NCI-H2196 (cell line): Measurements from ENCODE around the gene PIGK.
"Not testable (repeated sequence)": the region's sequence is repeated elsewhere in the genome, so short reads cannot be mapped to it uniquely, and the experiment has no call there.

Experiments used
- DNase-seq: peaks from one replicate; lab custom pipeline; 2025; ENCODE audit not compliant: unreplicated experiment; lab: John Stamatoyannopoulos, UW

Gene PIGK

GRCh38 chr1:77219166-77219887, at the start of gene PIGK:
Gene PIGK (minus strand): TSS chr1:77219430. CDS start chr1:77219402, 28 bp downstream.
- DNase-seq: peak; percentile 91

- no peak for DNase-seq
Measured at GRCh38 chr1:77267035-77267434, 47.8 kb upstream of the PIGK start.

GRCh38 chr1:77265180-77265579, 46.0 kb upstream of the PIGK start:
- no peak for DNase-seq

- no peak for DNase-seq
Measured at GRCh38 chr1:77263708-77264107, 44.5 kb upstream of the PIGK start.

GRCh38 chr1:77253211-77253610, 34.0 kb upstream of the PIGK start:
- no peak for DNase-seq

- DNase-seq: no peak
Measured at GRCh38 chr1:77250126-77250525, 30.9 kb upstream of the PIGK start.

GRCh38 chr1:77245830-77246229, 26.6 kb upstream of the PIGK start:
- DNase-seq: no peak

DNA sequence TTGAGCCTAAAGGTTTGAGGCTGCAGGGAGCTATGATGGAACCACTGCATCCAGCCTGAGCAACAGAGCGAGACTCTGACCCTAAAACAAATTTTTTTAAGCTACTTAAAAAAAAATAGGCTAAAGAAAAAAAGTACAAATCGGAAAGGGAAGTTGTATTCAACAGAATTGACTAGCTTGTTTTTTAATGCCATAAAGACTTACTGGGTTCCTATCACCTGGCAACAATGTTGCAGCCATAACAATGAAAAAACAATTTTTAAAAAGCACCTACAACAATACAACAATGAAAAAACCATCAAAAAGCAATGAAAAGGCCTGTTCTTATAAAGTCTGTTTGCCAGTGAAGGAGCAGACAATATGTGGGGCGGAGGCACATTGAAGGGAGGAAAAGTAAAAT, 20.1 kb upstream of the PIGK start:
- DNase-seq: no peak

GRCh38 chr1:77238462-77238861, 19.2 kb upstream of the PIGK start:
- no peak for DNase-seq

GRCh38 chr1:77234943-77235342, 15.7 kb upstream of the PIGK start:
- no peak for DNase-seq

GRCh38 chr1:77234096-77234495, 14.9 kb upstream of the PIGK start:
- DNase-seq: no peak

DNA sequence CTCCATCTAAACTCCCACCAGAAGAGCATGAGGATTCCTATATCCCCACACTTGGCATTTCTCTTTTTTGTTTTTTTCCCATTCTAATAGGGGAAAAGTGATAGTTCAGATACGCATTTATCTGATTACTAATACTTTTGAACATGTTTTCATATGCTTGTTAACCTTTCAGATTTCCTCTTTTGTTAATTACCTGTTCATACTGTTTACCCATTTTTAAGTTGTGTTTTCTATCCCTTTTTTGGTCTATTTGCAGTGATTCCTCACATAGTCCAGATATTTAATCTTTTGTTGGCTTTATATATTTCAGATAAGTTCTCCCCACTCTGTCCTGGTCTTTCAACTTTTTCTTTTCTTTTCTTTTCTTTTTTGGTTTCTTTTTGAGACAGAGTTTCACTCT, 13.6 kb upstream of the PIGK start:
- no peak for DNase-seq

DNA sequence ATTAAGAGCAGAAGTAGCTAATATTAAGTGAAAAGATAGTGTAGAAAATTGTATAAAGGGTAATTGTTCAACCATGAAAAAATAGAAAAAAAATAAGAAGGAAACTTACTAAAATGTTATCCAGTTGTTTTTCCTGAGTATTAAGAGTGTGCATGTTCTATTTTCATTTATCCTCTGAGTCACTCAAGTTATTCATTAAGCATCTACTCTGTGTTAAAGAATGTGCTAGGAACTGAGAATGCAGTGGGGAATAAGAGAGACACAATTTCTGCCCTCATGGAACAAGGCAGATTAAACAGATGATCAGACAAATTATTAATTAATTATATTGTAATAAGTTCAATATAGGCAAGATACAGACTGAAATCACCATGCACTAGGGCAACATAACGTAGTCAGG, 10.8 kb upstream of the PIGK start:
- DNase-seq: no peak

DNA sequence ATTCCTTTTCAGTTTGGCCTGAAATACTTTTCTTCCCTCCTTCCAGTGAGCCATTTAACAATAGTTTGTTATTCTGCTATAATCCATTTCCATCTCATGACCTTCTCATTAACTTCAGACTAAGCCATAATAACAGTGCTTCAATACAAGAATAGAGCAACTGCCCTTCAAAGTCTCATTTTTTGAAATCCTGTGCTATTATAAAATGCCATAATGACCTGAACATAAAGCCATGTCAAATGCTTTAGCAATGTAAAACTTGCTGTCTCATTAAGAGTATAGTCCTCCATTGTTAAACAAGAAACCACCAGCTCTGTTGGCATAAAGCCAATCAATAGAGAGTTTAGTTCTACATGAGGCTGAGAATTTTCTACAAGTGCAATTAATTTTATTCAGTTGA, 9.6 kb upstream of the PIGK start:
- no peak for DNase-seq

DNA sequence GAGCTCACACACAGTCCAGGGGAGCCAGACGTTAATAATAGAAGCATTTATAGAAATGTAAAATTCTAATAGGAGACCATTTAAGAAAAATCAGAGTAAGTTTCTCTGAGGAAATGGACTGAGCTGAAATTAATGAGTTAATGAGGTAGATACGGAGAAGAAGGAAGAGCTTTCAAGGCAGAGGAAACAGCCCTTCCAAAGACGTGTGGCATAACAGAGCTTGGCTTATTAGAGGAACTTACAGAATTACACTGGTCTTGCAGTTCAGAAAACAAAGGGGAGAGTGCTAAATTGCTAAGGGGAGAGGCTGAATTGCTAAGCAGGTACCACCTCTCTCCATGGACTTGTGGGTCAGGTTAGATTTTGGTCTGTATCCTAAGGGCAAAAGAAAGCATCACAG, 8.2 kb upstream of the PIGK start:
- no peak for DNase-seq

- DNase-seq: no peak
Measured at GRCh38 chr1:77222496-77222895, 3.3 kb upstream of the PIGK start.

DNA sequence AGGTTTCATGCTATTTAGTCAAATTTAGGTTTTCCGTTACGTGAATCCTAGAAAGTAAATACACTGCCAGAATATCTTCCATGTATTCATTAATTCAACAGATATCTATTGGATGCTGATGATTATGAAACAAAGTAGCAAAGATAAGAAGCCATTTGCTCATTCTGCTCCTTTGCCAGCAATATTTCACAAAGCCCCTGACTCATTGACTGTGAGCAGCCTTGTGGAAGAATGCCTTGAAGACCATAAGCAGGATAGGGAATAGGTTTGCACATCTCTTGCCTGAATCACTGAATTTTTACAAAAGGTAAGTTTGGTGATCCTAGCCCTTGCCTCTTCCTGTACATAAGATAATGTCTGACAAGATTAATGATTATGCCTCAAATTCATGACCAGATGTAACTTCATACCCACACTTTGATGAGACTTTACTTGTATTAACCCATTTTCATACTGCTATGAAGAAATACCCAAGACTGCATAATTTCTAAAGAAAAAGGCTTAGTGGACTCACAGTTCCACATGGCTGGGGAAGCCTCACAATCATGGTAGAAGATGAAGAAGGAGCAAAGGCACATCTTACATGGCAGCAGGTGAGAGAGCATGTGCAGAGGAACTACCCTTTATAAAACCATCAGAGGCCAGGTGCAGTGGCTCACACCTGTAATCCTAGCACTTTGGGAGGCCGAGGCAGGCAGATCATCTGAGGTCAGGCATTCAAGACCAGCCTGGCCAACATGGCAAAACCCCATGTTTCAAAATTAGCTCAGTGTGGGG, 1.6 kb upstream of the PIGK start:
- DNase-seq: no peak

- DNase-seq: no peak
Measured at GRCh38 chr1:77218477-77219165, 609 bp downstream of the PIGK start.

- not testable (repeated sequence) for DNase-seq
Measured at GRCh38 chr1:77204043-77204442, 15.2 kb downstream of the PIGK start.

- DNase-seq: no peak
Measured at GRCh38 chr1:77202751-77203150, 16.5 kb downstream of the PIGK start.

DNA sequence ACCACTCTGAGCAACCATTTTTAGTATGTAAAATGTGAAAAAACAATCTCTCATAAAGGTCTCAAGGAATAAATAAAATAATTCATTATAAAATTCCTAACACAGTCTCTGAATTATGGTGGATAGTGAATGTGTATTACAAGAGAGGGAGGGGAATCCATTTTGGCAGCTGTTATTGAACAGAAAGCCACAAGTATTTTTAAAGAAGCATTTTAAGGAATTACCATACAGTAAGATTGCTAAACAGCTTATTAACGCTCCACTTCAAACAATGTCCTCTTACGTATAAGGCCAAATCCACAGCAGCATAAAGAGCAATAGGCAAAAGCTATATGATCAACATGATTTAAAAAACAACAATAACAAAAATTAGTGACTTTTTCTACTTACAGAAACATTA, 18.4 kb downstream of the PIGK start:
- no peak for DNase-seq

DNA sequence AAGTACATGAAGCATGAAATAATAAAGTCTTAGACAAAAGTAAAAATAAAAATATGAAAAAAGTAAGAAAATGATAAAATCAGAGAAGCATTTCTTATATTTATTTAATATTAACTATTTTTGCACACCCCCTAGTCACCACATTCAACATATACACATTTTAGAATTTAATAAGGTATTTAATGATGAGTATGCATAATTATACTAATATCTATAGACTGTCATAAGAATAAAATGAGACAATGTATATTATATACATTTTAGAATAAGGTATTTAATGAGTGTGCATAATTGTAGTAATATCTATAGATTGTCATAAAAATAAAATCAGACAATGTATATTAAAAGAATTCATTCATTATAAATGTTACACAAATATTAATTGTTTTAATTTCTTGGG, 18.9 kb downstream of the PIGK start:
- no peak for DNase-seq
